NCI-H345 (cell line): ENCODE results near the gene ATP2B3.
"Not testable (repeated sequence)": the region's sequence is repeated elsewhere in the genome, so short reads cannot be mapped to it uniquely, and the experiment has no call there.

Experiments
- DNase-seq: peaks from one replicate; lab custom pipeline; 2025; lab: John Stamatoyannopoulos, UW

The ATP2B3 gene

DNA sequence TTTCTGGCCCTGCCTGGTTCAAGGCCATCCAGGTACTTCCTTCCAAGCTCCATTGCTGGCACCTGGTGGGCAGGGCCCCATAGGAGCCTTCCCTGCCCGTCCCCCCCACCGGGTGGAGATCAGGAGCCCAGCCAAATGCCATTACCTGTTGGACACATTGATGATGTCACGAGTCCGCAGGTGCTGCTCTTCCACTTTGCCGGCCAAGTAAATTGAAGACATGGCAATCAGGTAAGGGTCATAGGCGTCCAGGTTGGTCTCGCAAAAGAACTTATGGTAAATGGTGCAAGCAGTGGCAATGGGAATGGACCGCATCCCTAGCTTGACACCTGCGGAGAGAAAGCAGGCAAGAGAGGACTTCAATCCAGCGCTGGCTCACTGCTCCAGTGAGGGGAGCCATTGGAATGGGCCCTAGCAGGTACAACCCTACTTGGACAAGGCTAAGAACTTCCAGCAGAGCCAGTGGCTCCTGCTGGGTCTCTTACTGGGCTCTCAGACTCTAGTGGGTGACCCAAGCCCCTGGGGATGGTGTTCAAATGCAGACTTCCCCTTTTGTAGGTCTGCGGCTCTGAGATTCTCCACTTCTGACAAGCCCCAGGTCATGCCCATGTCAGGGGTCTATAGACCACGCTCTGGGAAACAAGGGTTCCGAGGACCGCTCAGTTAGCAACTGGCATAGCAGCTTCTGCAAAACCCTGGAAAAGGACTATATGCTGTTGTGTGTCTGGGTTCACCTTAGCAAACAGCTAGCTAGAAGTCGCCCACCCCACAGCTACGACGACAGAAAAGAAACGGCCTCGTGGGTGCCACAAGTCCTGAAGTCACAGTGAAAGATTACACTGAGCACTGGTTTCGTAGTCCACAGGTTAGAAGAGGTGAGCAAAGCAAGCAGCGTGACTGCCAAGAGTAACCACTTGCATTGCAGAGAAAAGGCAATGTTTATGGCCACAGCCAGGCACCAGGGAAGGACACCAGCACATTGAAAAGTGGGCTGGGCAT is 78.7 kb downstream of the ATP2B3 start:
- no peak for DNase-seq

DNA sequence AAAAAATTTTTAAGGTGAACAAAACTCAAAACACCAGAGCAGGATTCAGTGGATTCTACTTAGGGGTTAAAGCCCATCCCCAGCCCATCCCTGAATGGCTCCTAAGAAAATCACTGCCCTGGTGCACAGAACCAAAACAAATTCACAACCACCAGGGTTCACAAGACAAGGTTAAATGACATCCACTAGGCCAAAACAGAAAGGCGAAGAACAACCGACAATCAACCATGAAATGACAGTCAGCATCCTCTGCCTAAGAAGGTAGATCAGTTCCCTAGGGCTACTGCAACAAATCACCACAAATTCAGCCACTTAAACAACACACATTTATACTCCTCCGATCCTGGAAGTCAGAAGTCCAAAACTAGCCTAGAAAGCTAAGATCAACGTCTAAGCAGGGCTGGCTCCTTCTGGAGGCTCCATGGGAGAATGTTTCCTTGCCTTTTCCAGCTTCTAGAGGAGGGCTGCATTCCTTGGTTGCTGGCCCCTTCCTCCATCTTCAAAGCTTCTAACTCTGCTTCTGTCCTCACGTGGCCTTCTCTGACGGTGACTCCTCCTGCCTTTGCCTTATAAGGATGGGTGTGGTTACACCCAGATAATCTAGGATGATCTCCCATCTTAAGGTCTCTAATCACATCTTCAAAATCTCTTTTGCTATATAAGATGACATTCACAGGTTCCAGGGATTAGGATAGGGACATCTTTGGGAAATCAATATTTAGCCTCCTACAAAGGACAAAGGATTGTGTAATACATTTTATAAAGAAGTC is 79.7 kb downstream of the ATP2B3 start:
- DNase-seq: no peak

DNA sequence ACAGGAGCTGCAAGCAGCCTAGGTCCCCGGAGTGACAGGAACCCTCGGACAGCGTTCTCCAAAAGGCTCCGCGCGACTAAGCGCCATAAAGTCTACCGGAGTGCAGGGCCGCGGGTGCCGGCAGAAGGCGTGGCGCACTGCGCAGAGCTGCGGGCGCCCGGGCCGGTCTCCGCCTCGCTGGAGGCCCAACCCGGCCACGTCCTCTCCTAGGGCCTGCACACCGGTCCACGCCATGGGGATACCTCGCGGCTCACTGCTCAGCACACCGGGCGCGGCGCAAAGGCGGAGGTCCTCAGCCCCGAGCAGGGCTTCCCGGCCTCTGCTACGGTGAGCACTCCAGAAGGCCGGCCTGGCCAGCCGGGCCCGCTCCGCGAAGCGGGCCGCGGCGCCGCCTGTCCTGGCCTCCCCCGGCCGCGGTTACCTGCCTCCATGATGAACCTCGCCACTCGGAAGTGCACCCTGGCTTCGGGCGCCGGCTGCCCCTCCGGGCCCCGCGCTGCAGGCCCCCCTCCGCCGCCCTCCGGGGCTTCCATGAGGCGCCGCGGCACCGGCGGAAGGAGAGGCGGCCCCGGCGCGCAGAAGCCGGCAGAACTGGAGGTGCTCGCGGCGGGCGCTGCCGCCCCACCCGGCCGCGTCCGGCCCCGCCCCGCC is 81.2 kb downstream of the ATP2B3 start, which contains the start of gene CCNQ:
TSS of gene CCNQ (minus strand) at position 599 of the 651 bp plus-strand sequence. CDS start at position 533, 66 bp downstream.
- peak; percentile 23 for DNase-seq

DNA sequence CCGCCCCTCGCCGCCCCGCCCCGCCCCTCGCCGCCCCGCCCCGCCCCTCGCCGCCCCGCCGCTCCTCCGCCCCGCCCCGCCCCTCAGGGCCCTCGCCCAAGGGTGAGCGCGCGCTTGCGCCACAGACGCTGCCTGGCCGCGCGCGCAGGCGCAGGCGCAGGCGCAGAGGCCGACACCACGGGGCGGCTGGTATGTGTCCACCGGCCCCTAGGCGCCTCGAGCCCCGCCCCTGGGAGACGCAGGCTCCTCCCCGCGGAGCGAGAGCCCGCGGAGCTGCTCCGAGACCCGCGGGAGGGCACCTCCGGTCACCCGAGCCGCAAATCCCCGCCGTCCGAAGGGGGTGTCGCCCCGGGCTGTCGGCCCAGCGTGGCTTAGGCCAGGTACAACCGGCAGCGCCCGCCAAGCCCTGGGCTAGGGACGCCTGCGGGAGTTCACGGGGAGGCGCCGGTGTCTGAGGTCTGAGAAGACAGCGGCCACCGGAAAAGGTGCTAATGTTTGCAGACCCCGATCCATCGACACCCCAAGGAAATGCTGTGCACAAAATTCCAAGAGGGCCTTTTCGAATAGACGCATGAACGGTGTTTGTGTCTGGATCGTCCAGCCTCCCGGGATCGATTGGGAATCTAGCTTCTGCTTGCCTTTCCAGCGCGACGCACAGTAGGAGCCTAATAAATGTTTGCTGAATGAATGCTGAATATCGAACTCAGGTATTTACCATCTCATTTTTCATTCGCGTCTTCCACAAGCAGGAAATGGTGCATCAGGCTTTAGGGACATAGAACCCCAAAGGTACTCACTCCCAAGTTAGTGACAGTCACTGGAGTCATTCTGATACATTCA is 82.0 kb downstream of the ATP2B3 start:
- DNase-seq: peak; percentile 91

DNA sequence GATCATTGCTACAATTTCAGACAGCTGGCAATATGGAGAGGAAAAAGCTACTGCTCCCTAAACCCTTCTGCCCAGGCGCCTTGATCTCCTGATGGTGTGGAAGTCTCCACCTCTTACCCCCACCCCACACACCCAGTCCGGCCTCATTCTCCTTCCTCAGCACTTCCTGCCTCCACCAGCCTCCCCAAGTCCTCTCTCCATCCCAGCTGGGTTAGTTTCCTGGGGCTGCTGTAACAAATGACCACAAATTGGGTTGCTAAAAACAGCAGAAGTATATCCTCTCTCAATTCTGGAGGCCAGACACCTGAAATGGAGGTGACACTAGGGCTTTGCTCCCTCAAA is 82.6 kb downstream of the ATP2B3 start:
- no peak for DNase-seq

DNA sequence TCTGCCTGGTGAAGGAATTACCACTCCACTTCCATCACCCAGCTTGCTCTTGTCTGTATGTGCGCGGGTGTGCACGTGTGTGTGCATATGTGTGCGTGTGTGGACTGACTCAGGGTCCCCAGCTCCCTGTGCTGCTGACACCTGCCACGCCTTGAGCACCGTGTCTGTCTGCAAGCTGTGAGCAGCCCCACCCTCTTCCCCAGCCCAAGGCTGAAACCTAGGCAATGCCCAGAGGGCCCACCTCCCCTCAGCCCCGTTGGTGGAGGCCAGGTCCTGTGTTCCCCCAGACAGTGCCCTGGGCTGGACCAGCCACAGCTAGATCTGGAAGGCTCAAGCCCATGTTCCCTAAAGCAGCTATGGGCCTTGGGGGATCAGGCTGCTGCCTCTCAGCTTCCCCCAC is 83.5 kb downstream of the ATP2B3 start:
- no peak for DNase-seq

DNA sequence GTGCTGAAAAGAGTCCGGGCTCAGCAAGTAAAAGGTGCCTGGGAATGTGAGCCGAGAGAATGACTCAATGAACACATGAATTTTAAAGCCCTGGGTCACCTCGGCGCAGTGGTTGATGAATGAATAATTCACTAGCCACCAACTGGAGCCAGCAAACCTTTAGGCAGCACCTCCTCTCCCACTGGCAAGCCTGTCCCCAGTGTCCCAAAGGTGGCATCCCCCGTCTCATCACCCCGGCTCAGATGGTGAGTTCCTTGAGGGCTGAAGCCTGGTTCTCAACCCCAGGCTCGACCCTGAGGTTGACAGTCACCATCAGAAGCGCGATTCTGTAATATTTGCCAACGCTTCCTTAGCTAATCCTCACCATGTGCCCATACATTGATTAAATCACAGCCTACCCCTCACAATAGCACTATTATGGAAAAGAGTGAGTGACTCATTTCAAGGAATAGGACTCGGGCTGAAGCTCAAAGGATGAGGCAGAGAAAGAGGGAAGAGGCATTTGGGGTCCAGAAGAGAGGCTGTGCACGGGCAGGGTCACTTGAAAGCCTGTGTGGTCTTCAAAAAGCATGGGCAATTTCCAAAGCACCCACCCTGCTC is 84.2 kb downstream of the ATP2B3 start:
- no peak for DNase-seq

DNA sequence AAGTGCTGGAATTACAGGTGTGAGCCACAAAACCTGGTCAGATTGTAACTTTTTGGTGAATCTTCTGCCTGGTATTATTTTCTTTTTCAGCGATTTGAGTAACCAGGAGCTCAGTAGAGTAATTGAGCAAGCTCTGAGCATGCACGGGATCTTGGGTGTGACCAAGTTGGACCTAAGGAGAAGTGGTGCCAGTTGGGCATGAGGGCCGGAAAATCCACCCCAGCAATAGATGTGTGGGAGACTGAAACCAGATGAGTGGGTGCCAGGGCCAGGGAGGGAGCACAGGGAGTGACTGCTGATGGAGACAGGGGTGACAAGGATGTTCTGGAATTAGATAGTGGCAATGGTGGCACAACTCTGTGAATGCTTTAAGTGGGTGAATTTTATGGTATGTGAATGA is 85.2 kb downstream of the ATP2B3 start:
- no peak for DNase-seq

DNA sequence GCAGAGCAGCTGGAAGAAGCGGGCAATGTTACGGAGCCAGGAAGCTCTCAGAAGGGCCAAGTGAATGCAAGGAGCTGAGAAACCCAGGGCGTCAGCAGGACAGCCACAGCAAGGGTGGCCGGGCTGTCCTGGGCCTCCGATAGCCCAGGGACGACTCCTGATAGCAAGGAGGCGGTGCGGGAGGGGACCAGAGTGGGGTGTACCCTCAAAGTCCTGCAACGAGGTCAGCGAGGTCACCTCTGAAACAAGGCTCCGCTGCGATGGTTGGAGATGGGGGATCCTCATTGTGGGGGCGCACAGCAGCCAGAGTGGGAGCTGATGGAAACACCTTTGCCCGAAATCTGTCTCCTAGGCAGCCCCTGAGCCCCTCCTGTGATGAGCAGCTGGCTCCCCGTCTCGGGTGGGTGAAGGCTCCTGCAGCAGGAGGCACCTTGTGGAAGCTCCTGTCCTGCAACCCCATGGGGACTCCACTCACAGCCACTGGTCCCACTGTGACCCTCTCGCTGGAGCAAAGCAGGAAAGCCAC is 85.8 kb downstream of the ATP2B3 start:
- DNase-seq: no peak

DNA sequence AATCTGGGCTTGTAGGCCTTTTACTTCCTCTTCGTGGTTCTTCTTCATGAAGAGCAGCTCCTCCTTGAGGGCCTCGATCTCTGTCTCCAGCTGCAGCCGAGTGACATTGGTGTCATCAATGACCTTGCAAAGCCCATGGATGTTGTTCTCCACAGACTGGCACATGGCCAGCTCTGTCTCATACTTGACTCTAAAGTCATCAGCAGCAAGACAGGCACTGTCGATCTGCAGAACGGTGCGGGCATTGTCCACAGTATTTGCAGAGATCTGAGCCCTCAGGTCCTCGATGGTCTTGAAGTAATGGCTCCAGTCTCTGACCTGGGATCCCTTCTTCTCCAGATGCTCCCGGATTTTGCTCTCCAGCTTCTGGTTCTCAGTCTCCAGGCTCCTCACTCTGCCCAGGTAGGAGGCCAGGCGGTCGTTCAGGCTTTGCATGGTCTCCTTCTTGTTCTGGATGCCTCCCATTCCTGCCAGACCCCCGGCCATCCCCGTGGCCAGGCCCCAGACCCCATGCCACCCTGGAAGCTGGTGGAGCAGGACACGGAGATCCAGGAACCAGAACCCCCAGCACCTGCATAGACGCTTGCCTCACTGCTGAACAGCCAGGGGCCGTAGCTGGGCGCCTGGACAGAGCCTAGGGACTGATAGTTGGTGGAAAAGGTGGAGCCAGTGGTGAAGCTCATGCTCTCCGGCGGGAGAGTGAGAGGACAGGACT is 87.4 kb downstream of the ATP2B3 start:
- DNase-seq: not testable (repeated sequence)

DNA sequence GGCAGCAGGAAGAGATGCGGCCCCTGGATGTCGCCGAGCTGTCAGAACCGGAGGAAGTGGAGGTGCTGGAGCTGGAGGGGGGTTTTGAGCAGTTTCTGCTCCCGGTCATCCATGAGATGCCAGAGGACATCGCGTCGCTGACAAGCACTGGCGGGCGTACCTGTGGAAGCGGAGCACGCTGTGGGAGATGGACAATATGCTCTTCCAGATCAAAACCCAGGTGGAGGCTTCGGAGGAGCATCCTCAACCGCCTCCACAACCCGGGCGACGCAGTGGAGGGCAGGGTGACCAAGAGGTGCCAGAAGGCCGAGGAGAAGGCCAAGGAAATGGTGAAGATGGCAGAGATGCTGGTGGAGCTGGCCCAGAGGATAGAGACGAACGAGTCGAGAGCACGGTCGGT is 89.1 kb downstream of the ATP2B3 start:
- no peak for DNase-seq

DNA sequence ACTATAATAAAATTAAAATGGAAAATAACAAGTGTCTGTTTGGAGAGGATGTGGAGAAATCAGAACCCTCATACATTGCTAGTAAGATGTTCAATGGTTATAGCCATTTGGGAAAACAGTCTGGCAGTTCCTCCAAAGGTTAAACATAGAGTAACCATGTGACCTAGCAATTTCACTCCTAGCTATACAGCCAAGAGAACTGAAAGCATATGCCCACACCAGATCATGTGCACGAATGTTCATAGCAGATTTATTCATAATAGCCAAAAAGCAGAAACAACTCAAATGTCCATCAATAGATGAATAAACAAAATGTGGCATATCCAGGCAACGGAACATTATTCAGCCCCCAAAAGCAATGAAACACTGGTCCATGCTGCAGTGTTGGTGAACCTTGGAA is 90.9 kb downstream of the ATP2B3 start:
- no peak for DNase-seq

DNA sequence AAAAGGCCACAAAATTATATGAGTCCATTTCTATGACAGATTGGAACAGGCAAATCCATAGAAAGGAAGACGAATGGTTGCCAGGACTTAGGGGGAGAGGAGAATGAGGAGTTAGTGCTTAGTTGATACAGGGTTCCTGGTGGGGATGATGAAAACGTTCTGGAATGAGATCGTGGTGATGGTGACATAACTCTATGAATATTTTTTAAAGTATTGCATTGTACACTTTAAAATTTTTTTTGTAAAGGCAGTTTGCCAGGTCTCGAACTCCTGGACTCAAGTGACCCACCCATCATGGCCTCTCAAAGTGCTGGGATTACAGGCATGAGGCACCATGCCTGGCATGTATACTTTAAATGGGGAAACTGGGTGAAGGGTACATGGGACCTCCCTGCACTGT is 91.4 kb downstream of the ATP2B3 start:
- DNase-seq: no peak

DNA sequence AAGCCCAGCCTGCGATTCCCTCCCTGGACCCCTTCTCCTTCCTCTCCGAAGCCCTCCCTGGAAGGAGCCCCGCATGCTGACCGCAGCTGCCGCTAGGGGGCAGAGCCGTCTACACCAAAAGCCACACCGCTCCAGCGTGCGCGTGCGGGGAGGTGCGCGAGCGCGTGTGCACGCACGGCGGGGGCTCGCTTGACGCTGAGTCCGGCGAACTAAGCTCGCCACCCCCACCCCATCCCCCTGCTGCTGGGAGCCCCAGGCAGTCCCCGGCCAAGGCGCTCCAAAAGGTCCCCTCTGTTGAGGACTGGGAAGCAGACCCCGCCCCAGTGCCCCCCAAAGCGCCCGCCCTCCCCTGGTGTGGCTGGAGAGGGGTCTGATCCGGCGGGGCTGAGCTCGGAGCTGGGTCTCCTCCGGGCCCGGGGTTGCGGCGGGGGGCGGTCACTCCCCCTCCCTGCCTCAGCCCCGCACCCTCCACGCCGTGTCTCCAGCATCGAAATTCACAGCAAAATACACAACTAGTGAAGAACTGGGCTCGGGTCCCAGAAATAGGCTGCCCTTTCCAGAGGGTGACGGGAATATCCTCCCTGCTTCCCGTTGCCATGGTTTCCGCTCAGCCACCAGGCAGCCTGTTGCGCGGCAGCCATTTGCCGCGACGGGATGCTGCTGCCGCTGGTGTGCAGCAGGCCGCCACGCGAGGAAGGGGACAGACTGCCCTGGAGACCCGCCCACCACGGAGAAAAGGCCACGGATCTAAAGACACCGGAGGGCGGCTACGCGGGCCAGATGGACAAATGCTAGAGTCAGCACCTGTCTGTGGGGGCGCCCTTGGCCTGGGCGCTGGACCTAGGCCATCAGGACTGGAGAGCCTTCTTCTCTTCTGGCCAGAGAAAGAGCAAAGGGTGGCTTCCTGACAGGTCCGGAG is 92.7 kb downstream of the ATP2B3 start:
- peak; percentile 73 for DNase-seq

DNA sequence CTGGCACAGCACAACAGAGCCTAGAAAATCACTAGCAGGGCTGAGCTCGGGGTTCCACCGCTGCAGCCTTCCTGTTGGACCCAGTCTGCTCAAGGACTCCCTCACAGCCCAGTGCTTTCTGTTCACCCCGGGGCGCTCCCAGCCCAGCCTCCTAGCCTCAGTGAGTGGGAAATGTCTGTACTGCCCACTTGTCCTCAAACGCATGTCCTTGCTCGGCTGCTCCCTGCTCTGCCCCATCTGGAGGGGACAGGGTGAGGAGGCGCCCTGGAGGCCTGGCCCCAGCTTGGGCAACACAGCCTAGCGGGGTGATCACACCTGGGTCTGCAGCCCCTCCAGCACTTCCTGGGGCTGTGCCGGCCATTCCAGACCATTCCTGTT is 93.4 kb downstream of the ATP2B3 start:
- DNase-seq: no peak

DNA sequence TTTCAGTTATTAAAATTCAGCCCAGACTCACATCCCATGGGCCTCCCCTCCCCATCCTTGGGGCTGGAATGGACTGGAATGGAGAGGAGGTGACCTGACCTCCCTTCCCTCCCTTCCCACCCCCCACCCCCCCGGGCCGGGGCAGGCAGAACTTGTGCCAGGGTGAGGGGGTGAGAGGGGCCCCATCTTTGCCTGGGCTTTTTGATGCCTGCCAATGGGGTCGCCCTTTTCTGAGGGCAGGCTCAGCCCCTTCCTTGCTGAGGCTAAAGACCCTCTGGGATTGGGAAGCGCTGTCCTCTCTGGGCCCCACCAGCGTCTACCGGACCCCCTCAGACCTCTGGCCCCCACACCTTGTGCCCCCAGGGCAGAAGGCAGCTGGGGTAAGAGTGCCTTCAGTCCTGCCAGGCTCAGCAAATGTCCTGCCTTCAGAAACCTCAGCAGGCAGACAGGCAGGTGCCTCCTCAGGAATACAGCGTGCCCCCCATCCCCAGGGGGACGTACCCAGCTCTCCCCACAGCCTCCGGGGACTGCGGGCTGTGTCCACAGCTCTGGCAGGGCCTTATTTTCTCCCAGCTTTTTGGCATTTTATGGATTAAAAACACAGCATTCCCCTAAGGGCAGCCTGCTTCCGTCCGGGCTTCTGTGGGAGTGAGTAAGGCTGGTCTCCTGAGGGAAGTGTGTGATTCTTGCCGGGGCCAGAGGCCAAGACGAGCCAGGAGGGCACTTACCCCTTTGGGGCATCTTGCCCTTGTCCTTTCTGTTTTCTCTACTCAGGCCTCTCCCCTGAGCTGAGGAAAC is 94.1 kb downstream of the ATP2B3 start:
- no peak for DNase-seq

DNA sequence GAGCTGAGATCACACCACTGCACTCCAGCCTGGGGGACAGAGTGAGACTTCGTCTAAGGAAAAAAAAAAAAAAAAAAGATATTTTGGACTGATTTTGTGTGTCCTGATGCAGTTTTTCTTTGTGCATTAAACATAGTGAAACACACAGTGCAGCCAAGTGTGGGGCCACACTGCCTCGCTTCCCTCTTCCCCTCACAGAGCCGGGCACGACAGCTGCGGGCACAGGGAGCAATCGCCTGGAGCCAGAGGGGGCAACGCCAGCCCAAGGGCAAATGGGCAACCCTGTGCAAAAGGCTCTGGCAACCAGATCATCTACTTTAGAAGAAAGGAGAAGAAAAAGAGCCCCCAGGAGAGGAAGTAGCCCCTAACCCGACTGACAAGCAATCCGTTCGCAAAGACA is 95.0 kb downstream of the ATP2B3 start:
- no peak for DNase-seq

DNA sequence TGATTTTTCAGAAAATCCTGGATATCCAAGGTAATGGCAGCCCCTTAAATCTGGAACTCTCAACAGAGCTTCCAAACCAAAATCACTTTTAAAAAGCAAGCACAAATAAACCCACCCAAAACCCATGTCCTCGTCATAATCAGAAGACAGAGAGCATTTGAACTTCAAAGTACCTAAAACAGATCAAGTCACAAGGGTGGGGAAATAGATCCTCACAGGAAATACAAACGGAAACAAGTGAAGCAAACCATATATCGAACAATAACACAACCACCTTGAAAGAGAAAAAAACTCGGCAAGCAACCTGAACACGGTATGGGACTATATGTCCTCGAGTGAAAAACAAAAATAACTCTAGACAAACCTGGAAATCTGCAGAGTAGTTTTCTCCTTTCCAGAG is 97.4 kb downstream of the ATP2B3 start:
- no peak for DNase-seq
